ENCODE data around the gene ST6GALNAC6. TPM values are rescaled to one million over a fixed set of nuclear protein-coding genes. Genes with fewer than 3 reads are reported as not detected.

ST6GALNAC6 gene
- total and polyA plus RNA-seq, 2 of the 8 experiments (the other 6 are each of a cell fraction or from before 2014, with no cell fraction given): 43.7 to 64.4 TPM

- TF ChIP-seq, protein P1, sequence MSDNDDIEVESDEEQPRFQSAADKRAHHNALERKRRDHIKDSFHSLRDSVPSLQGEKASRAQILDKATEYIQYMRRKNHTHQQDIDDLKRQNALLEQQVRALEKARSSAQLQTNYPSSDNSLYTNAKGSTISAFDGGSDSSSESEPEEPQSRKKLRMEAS (IDR thresholded peaks at IDR 0.05): no peak
- no peak for TF ChIP-seq KDM5A (IDR thresholded peaks at IDR 0.05; ENCODE audit: low read length)
- TF ChIP-seq HDAC2 (IDR thresholded peaks at IDR 0.05; ENCODE audit: borderline replicate concordance in 1 of 2, low read depth in 2 of 2, low read length in 2 of 2): no peak
- TF ChIP-seq SIN3A (conservative IDR thresholded peaks at IDR 0.05 in 1 of 2, IDR thresholded peaks at IDR 0.05 in 1 of 2; ENCODE audit: low read depth in 1 of 2, low read length in 2 of 2): no peak
- TF ChIP-seq SIRT6 (IDR thresholded peaks at IDR 0.05; ENCODE audit: low read length): no peak
- TF ChIP-seq SRF (IDR thresholded peaks at IDR 0.05; ENCODE audit: low read depth, low read length): no peak
- no peak for TF ChIP-seq POLR2A (IDR thresholded peaks at IDR 0.05; ENCODE audit: control extremely low read depth in 1 of 2, low read depth in 2 of 2, low read length in 2 of 2)
- TF ChIP-seq RBBP5 (IDR thresholded peaks at IDR 0.05; ENCODE audit: borderline replicate concordance, low read depth, low read length): no peak
- TF ChIP-seq ASH2L (IDR thresholded peaks at IDR 0.05; ENCODE audit: low read length): no peak
These were observed 28.7 kb upstream of the ST6GALNAC6 start (continued) for GRCh38 chr9:127927988-127928675.
